DND-41 (cell line): ENCODE measurements around the gene TCEANC2.

Experiments
- EZH2 ChIP-seq: IDR thresholded peaks from 3 replicates; pipeline ENCODE4 v1.6.1; 2012; ENCODE audit warnings: borderline replicate concordance, low read depth, mild to moderate bottlenecking, moderate library complexity, low read length, inconsistent platforms; ENCODE audit not compliant: severe bottlenecking
- TF ChIP-seq, protein P1 (sequence below): IDR thresholded peaks from 2 replicates; pipeline ENCODE4 v1.5.1; 2012; ENCODE audit warnings: borderline replicate concordance, low read length, moderate library complexity, mild to moderate bottlenecking; ENCODE audit not compliant: poor library complexity, severe bottlenecking; ENCODE audit errors: extremely low read depth

DNA sequence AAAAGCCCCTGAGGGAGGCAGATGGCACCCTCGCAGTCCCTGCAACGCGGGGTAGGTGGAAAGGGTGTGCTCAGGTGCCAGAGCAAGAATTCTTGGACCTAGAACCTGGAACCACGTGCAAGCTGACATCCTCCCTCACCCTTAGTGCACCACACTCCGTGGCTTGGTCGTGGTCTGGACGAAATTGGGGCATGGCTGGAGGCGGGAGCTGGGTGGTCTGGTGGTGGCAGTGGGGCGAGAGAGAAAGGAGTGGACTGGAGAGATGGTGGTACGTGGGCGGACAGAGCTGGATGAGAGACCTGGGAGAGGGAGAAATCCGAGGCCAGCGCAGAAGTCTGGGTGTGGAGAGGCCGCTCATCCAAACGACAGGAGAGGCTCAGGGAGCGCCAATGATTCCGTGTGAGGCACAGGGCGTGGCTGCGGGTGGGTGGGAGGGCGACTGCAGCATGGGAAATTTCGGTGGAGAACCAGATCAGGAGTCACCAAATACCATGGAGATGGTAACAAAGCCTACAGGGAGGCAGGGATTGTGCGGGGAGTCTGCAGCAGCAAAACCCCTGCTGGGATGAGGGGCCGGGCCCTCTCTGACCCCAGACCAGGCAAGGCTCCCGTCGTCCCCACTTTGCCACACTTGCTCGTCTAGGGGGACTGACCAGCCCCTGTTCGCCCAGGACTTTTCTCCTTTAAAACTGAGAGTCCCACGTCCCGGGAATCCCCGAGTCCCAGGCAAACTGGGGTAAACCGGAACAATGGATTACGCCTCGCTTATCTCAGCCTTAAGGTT is 67.5 kb downstream of the TCEANC2 start:
- TF ChIP-seq, protein P1, sequence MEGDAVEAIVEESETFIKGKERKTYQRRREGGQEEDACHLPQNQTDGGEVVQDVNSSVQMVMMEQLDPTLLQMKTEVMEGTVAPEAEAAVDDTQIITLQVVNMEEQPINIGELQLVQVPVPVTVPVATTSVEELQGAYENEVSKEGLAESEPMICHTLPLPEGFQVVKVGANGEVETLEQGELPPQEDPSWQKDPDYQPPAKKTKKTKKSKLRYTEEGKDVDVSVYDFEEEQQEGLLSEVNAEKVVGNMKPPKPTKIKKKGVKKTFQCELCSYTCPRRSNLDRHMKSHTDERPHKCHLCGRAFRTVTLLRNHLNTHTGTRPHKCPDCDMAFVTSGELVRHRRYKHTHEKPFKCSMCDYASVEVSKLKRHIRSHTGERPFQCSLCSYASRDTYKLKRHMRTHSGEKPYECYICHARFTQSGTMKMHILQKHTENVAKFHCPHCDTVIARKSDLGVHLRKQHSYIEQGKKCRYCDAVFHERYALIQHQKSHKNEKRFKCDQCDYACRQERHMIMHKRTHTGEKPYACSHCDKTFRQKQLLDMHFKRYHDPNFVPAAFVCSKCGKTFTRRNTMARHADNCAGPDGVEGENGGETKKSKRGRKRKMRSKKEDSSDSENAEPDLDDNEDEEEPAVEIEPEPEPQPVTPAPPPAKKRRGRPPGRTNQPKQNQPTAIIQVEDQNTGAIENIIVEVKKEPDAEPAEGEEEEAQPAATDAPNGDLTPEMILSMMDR: no peak
- TF ChIP-seq EZH2: no peak
